HepG2 (cell line): ENCODE results near the gene ENG. TPM values are rescaled to one million over a fixed set of nuclear protein-coding genes. Genes with fewer than 3 reads are reported as not detected.

Experiments
- ARID4A ChIP-seq: sonication (generic); formaldehyde crosslinking; IDR thresholded peaks from 2 replicates; pipeline ENCODE4 v1.5.0; 2020; ENCODE audit warnings: mild to moderate bottlenecking, missing genetic modification reagents, borderline replicate concordance
- CTCF ChIP-seq: sonication (generic); formaldehyde crosslinking; IDR thresholded peaks from 2 replicates; pipeline ENCODE4 v1.5.0; 2020; ENCODE audit warnings: mild to moderate bottlenecking, missing genetic modification reagents, moderate library complexity
- GTF2F1 ChIP-seq: fragments of 150-350 bp; IDR thresholded peaks from 2 replicates; pipeline ENCODE4 v1.6.1; 2014; ENCODE audit warnings: low read length
- MAZ ChIP-seq, 2 experiments: sonication (generic) in 1 of 2; formaldehyde crosslinking in 1 of 2; IDR thresholded peaks; 2 replicates each; pipeline versions ENCODE4 v1.5.0 to v1.6.1; 2012 to 2020; ENCODE audit warnings: low read depth in 2 of 2, mild to moderate bottlenecking in 2 of 2, borderline replicate concordance in 1 of 2, improper control_type of control experiment in 1 of 2, low read length in 1 of 2, missing genetic modification reagents in 1 of 2, moderate library complexity in 1 of 2
- NR0B2 ChIP-seq: sonication (generic); formaldehyde crosslinking; IDR thresholded peaks from 2 replicates; pipeline ENCODE4 v1.4.0; 2020; ENCODE audit warnings: mild to moderate bottlenecking, missing genetic modification reagents
- PRDM15 ChIP-seq: sonication (generic); formaldehyde crosslinking; IDR thresholded peaks from 2 replicates; pipeline ENCODE4 v1.4.0; 2020; ENCODE audit warnings: missing genetic modification reagents
- PRMT3 ChIP-seq: sonication (generic); formaldehyde crosslinking; IDR thresholded peaks from 2 replicates; pipeline ENCODE4 v1.8.1; 2022; ENCODE audit warnings: low read depth, mild to moderate bottlenecking, moderate library complexity, missing genetic modification reagents, borderline replicate concordance
- TCF12 ChIP-seq, 2 experiments: fragments of 450-650 bp in 1 of 2; sonication (generic) in 1 of 2; formaldehyde crosslinking in 1 of 2; IDR thresholded peaks; 2 replicates each; pipeline versions ENCODE4 v1.6.1 to v1.8.0; 2017 to 2022; ENCODE audit warnings: antibody characterized with exemption in 1 of 2, mild to moderate bottlenecking in 1 of 2, missing genetic modification reagents in 1 of 2, moderate library complexity in 1 of 2
- TCF7 ChIP-seq: sonication (generic); IDR thresholded peaks from 2 replicates; pipeline ENCODE4 v1.6.1; 2016; ENCODE audit warnings: antibody characterized with exemption, low read depth
- ZFYVE20 ChIP-seq: sonication (generic); formaldehyde crosslinking; IDR thresholded peaks from 2 replicates; pipeline ENCODE4 v1.8.0; 2023; ENCODE audit warnings: low read depth, mild to moderate bottlenecking, moderate library complexity, missing genetic modification reagents, borderline replicate concordance
- ZNF543 ChIP-seq: sonication (generic); formaldehyde crosslinking; IDR thresholded peaks from 2 replicates; pipeline ENCODE4 v1.4.0; 2020; ENCODE audit warnings: mild to moderate bottlenecking, missing genetic modification reagents
- ZNF569 ChIP-seq: sonication (generic); formaldehyde crosslinking; IDR thresholded peaks from 2 replicates; pipeline ENCODE4 v1.5.0; 2020; ENCODE audit warnings: mild to moderate bottlenecking, missing genetic modification reagents, moderate library complexity, borderline replicate concordance
- ZSCAN9 ChIP-seq: IDR thresholded peaks from 2 replicates; pipeline ENCODE4 v1.6.1; 2016; ENCODE audit warnings: borderline replicate concordance
- polyA plus RNA-seq, 8 experiments: library from polyadenylated mRNA; depleted of rRNA in 3 of 8; stranded (reverse) in 7 of 8; unstranded in 1 of 8; fragments of >200 nt; fragmentation: Illumina TruSeq in 4 of 8; extraction: Trizol in 4 of 8; gene quantifications; 2 replicates each; pipeline versions ENCODE4 v1.2.1 to v1.2.3, GENCODE V29; 2011 to 2016; ENCODE audit warnings: low read depth in 4 of 8, missing spikeins in 1 of 8, mixed read lengths in 1 of 8; ENCODE audit not compliant: insufficient read depth in 1 of 8
- total RNA-seq, 5 experiments: library from RNA; depleted of rRNA; stranded (reverse); fragments of >200 nt; fragmentation: Illumina TruSeq; extraction: Trizol; gene quantifications; 2 replicates each; pipeline ENCODE4 v1.2.3, GENCODE V29; 2016; ENCODE audit warnings: low read depth in 1 of 5
- TF ChIP-seq, protein P1 (sequence below): sonication (generic); formaldehyde crosslinking; IDR thresholded peaks from 2 replicates; pipeline ENCODE4 v1.4.0; 2020; ENCODE audit warnings: mild to moderate bottlenecking, missing genetic modification reagents

The ENG gene
- total and polyA plus RNA-seq, 2 of the 13 experiments (the other 11 are each of a cell fraction or from before 2014, with no cell fraction given) = 0.02 to 1.1 TPM

- peak; percentile 50 for TF ChIP-seq CTCF (CRISPR knock-in tag)
- TF ChIP-seq NR0B2 (CRISPR knock-in tag) = no peak
- no peak for TF ChIP-seq ZFYVE20
- peak; percentile 57; the same call in 1 of the 2 replicates for TF ChIP-seq ZNF543 (CRISPR knock-in tag)
- no peak for TF ChIP-seq GTF2F1
- TF ChIP-seq, protein P1, sequence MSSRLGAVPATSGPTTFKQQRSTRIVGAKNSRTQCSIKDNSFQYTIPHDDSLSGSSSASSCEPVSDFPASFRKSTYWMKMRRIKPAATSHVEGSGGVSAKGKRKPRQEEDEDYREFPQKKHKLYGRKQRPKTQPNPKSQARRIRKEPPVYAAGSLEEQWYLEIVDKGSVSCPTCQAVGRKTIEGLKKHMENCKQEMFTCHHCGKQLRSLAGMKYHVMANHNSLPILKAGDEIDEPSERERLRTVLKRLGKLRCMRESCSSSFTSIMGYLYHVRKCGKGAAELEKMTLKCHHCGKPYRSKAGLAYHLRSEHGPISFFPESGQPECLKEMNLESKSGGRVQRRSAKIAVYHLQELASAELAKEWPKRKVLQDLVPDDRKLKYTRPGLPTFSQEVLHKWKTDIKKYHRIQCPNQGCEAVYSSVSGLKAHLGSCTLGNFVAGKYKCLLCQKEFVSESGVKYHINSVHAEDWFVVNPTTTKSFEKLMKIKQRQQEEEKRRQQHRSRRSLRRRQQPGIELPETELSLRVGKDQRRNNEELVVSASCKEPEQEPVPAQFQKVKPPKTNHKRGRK (CRISPR knock-in tag) = no peak
- TF ChIP-seq PRMT3 (CRISPR knock-in tag) = no peak
- TF ChIP-seq ZNF569 = no peak
- TF ChIP-seq TCF12 (IDR thresholded peaks at IDR 0.05) = no peak
- no peak for TF ChIP-seq TCF12 (CRISPR knock-in tag; IDR thresholded peaks at IDR 0.05)
- no peak for TF ChIP-seq ZSCAN9
- no peak for TF ChIP-seq MAZ (IDR thresholded peaks at IDR 0.05; ENCODE audit: borderline replicate concordance, low read depth, low read length)
- no peak for TF ChIP-seq MAZ (CRISPR knock-in tag; IDR thresholded peaks at IDR 0.05; ENCODE audit: low read depth)
- TF ChIP-seq TCF7 = peak; percentile 74; the same call in 1 of the 2 replicates
- TF ChIP-seq ARID4A = peak; percentile 50; the same call in 1 of the 2 replicates
- no peak for TF ChIP-seq PRDM15 (CRISPR knock-in tag)
These were observed 26.0 kb downstream of the ENG start (continued) for GRCh38 chr9:127828262-127829031.
